Measurements from ENCODE around the gene SUSD3.

DNA sequence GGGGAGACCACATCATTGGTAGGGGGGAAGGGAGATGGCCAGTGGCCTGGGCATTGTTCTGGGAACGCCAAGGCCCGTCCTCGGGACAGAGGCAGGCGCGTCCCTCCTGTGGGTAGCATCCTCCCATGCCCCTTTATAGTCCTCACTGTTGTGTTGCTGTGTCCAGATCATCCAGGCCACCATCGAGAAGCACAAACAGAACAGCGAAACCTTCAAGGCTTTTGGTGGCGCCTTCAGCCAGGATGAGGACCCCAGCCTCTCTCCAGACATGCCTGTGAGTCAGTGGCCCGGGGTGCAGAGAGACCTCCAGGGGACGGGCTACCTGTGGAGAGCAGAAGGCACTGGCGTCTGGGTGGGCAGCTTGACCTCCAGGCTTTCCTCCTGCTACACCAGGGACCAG is 38.4 kb upstream of the SUSD3 start:
- TF ChIP-seq, protein P1, sequence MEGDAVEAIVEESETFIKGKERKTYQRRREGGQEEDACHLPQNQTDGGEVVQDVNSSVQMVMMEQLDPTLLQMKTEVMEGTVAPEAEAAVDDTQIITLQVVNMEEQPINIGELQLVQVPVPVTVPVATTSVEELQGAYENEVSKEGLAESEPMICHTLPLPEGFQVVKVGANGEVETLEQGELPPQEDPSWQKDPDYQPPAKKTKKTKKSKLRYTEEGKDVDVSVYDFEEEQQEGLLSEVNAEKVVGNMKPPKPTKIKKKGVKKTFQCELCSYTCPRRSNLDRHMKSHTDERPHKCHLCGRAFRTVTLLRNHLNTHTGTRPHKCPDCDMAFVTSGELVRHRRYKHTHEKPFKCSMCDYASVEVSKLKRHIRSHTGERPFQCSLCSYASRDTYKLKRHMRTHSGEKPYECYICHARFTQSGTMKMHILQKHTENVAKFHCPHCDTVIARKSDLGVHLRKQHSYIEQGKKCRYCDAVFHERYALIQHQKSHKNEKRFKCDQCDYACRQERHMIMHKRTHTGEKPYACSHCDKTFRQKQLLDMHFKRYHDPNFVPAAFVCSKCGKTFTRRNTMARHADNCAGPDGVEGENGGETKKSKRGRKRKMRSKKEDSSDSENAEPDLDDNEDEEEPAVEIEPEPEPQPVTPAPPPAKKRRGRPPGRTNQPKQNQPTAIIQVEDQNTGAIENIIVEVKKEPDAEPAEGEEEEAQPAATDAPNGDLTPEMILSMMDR (IDR thresholded peaks at IDR 0.05): no peak
- TF ChIP-seq NR1H2 (CRISPR knock-in tag; IDR thresholded peaks at IDR 0.05) (no peak), ZNF138 (CRISPR knock-in tag; conservative IDR thresholded peaks at IDR 0.05) (no peak), NFYB (CRISPR knock-in tag; conservative IDR thresholded peaks at IDR 0.05; ENCODE audit: low read depth) (no peak), SP1 (CRISPR knock-in tag; conservative IDR thresholded peaks at IDR 0.05) (no peak), KAT7 (CRISPR knock-in tag; IDR thresholded peaks at IDR 0.05; ENCODE audit: borderline replicate concordance) (no peak)
- TF ChIP-seq, protein P2, sequence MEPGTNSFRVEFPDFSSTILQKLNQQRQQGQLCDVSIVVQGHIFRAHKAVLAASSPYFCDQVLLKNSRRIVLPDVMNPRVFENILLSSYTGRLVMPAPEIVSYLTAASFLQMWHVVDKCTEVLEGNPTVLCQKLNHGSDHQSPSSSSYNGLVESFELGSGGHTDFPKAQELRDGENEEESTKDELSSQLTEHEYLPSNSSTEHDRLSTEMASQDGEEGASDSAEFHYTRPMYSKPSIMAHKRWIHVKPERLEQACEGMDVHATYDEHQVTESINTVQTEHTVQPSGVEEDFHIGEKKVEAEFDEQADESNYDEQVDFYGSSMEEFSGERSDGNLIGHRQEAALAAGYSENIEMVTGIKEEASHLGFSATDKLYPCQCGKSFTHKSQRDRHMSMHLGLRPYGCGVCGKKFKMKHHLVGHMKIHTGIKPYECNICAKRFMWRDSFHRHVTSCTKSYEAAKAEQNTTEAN (CRISPR knock-in tag; IDR thresholded peaks at IDR 0.05): no peak
- TF ChIP-seq, protein P3, sequence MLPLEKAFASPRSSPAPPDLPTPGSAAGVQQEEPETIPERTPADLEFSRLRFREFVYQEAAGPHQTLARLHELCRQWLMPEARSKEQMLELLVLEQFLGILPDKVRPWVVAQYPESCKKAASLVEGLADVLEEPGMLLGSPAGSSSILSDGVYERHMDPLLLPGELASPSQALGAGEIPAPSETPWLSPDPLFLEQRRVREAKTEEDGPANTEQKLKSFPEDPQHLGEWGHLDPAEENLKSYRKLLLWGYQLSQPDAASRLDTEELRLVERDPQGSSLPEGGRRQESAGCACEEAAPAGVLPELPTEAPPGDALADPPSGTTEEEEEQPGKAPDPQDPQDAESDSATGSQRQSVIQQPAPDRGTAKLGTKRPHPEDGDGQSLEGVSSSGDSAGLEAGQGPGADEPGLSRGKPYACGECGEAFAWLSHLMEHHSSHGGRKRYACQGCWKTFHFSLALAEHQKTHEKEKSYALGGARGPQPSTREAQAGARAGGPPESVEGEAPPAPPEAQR (CRISPR knock-in tag; IDR thresholded peaks at IDR 0.05): no peak
- TF ChIP-seq, protein P4, sequence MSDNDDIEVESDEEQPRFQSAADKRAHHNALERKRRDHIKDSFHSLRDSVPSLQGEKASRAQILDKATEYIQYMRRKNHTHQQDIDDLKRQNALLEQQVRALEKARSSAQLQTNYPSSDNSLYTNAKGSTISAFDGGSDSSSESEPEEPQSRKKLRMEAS (CRISPR knock-in tag; IDR thresholded peaks at IDR 0.05): no peak
- TF ChIP-seq, protein P5, sequence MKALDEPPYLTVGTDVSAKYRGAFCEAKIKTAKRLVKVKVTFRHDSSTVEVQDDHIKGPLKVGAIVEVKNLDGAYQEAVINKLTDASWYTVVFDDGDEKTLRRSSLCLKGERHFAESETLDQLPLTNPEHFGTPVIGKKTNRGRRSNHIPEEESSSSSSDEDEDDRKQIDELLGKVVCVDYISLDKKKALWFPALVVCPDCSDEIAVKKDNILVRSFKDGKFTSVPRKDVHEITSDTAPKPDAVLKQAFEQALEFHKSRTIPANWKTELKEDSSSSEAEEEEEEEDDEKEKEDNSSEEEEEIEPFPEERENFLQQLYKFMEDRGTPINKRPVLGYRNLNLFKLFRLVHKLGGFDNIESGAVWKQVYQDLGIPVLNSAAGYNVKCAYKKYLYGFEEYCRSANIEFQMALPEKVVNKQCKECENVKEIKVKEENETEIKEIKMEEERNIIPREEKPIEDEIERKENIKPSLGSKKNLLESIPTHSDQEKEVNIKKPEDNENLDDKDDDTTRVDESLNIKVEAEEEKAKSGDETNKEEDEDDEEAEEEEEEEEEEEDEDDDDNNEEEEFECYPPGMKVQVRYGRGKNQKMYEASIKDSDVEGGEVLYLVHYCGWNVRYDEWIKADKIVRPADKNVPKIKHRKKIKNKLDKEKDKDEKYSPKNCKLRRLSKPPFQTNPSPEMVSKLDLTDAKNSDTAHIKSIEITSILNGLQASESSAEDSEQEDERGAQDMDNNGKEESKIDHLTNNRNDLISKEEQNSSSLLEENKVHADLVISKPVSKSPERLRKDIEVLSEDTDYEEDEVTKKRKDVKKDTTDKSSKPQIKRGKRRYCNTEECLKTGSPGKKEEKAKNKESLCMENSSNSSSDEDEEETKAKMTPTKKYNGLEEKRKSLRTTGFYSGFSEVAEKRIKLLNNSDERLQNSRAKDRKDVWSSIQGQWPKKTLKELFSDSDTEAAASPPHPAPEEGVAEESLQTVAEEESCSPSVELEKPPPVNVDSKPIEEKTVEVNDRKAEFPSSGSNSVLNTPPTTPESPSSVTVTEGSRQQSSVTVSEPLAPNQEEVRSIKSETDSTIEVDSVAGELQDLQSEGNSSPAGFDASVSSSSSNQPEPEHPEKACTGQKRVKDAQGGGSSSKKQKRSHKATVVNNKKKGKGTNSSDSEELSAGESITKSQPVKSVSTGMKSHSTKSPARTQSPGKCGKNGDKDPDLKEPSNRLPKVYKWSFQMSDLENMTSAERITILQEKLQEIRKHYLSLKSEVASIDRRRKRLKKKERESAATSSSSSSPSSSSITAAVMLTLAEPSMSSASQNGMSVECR (CRISPR knock-in tag; IDR thresholded peaks at IDR 0.05; ENCODE audit: borderline replicate concordance): no peak
